Skeletal muscle satellite cell (primary cell): Measurements from ENCODE around the gene EPN1.

ENCODE experiments used
- H3K27me3 ChIP-seq: 2 replicates; pipeline ENCODE4 v1.7.0; 2013; ENCODE audit warnings: low read length; ENCODE audit not compliant: control insufficient read depth, insufficient read depth
- H3K36me3 ChIP-seq: 2 replicates; pipeline ENCODE4 v1.7.0; 2013; ENCODE audit warnings: mild to moderate bottlenecking, control low read depth, low read length; ENCODE audit not compliant: insufficient read depth
- H3K4me1 ChIP-seq: 2 replicates; pipeline ENCODE4 v1.7.0; 2013; ENCODE audit warnings: low read length; ENCODE audit not compliant: control insufficient read depth, insufficient read depth
- H3K4me2 ChIP-seq: 2 replicates; pipeline ENCODE4 v1.7.0; 2013; ENCODE audit warnings: mild to moderate bottlenecking, low read length
- H3K4me3 ChIP-seq: 2 replicates; pipeline ENCODE4 v1.7.0; 2013; ENCODE audit warnings: low read length
- H3K9ac ChIP-seq: 2 replicates; pipeline ENCODE4 v1.7.0; 2013; ENCODE audit warnings: mild to moderate bottlenecking, low read depth, low read length, moderate library complexity
- H3K9me3 ChIP-seq: replicated peaks from 2 replicates; pipeline ENCODE4 v1.7.0; 2013; ENCODE audit warnings: mild to moderate bottlenecking, control low read depth, low read length

EPN1 gene

GRCh38 chr19:55667958-55668357 lies 7.1 kb upstream of the EPN1 start:
- no peaks in the 10 kb centered on the region for H3K9me3 ChIP-seq
- H3K4me1 ChIP-seq: peaks cover 7% of the 10 kb centered on the region
- no peak overlapping the region for H3K4me2 ChIP-seq
- H3K9ac ChIP-seq: no peak overlapping the region
- H3K4me3 ChIP-seq: no peak overlapping the region
- peaks cover 67% of the 10 kb centered on the region for H3K36me3 ChIP-seq
- no peaks in the 10 kb centered on the region for H3K27me3 ChIP-seq

GRCh38 chr19:55668603-55669348 lies 6.2 kb upstream of the EPN1 start:
- H3K9me3 ChIP-seq: no peaks in the 10 kb centered on the region
- H3K27me3 ChIP-seq: no peaks in the 10 kb centered on the region
- no peak overlapping the region for H3K4me3 ChIP-seq
- no peak overlapping the region for H3K4me2 ChIP-seq
- peaks cover 64% of the 10 kb centered on the region for H3K36me3 ChIP-seq
- peaks cover 7% of the 10 kb centered on the region for H3K4me1 ChIP-seq
- no peak overlapping the region for H3K9ac ChIP-seq

GRCh38 chr19:55669418-55670279 lies 5.4 kb upstream of the EPN1 start:
- H3K4me2 ChIP-seq: no peak overlapping the region
- no peaks in the 10 kb centered on the region for H3K9me3 ChIP-seq
- no peak overlapping the region for H3K9ac ChIP-seq
- H3K4me1 ChIP-seq: peaks cover 12% of the 10 kb centered on the region
- H3K4me3 ChIP-seq: no peak overlapping the region
- no peaks in the 10 kb centered on the region for H3K27me3 ChIP-seq
- peaks cover 56% of the 10 kb centered on the region for H3K36me3 ChIP-seq

- H3K36me3 ChIP-seq: peaks cover 56% of the 10 kb centered on the region
Measured at GRCh38 chr19:55670280-55671053, 4.6 kb upstream of the EPN1 start.

GRCh38 chr19:55671054-55671378 lies 4.0 kb upstream of the EPN1 start:
- Histone ChIP-seq H3K36me3 (peaks cover 56% of the 10 kb centered on the region), H3K4me1 (peaks cover 14% of the 10 kb centered on the region), H3K27me3 (no peaks in the 10 kb centered on the region), H3K4me2 (no peak overlapping the region), H3K9ac (no peak overlapping the region), H3K4me3 (no peak overlapping the region), H3K9me3 (no peaks in the 10 kb centered on the region)

More at GRCh38 chr19:55670280-55671053, 4.6 kb upstream of the EPN1 start:
- Histone ChIP-seq H3K27me3 (no peaks in the 10 kb centered on the region), H3K9me3 (no peaks in the 10 kb centered on the region), H3K4me2 (no peak overlapping the region), H3K4me3 (no peak overlapping the region), H3K9ac (no peak overlapping the region), H3K4me1 (peaks cover 14% of the 10 kb centered on the region)

- H3K4me1 ChIP-seq: peaks cover 24% of the 10 kb centered on the region
- no peak overlapping the region for H3K4me3 ChIP-seq
- no peak overlapping the region for H3K4me2 ChIP-seq
- H3K36me3 ChIP-seq: peaks cover 47% of the 10 kb centered on the region
- no peaks in the 10 kb centered on the region for H3K27me3 ChIP-seq
- H3K9ac ChIP-seq: peak overlapping the region; percentile 21
- H3K9me3 ChIP-seq: no peaks in the 10 kb centered on the region
Measured at GRCh38 chr19:55672418-55672817, 2.6 kb upstream of the EPN1 start.

- Histone ChIP-seq H3K4me1 (peaks cover 29% of the 10 kb centered on the region), H3K36me3 (peaks cover 45% of the 10 kb centered on the region), H3K4me2 (no peak overlapping the region), H3K9ac (no peak overlapping the region), H3K27me3 (no peaks in the 10 kb centered on the region), H3K4me3 (no peak overlapping the region), H3K9me3 (no peaks in the 10 kb centered on the region)
Measured at GRCh38 chr19:55673465-55673864, 1.6 kb upstream of the EPN1 start.

GRCh38 chr19:55673889-55674288 lies 1.1 kb upstream of the EPN1 start:
- H3K9ac ChIP-seq: no peak overlapping the region
- H3K4me3 ChIP-seq: no peak overlapping the region
- H3K4me2 ChIP-seq: no peak overlapping the region
- peaks cover 46% of the 10 kb centered on the region for H3K36me3 ChIP-seq
- peaks cover 29% of the 10 kb centered on the region for H3K4me1 ChIP-seq
- H3K9me3 ChIP-seq: no peaks in the 10 kb centered on the region
- no peaks in the 10 kb centered on the region for H3K27me3 ChIP-seq

- peak overlapping the region; percentile 72 for H3K9ac ChIP-seq
- H3K4me1 ChIP-seq: peaks cover 34% of the 10 kb centered on the region
- peak overlapping the region; percentile 76 for H3K4me3 ChIP-seq
- H3K36me3 ChIP-seq: peaks cover 46% of the 10 kb centered on the region
- H3K4me2 ChIP-seq: peak overlapping the region; percentile 88
- H3K9me3 ChIP-seq: no peaks in the 10 kb centered on the region
- H3K27me3 ChIP-seq: no peaks in the 10 kb centered on the region
Measured at GRCh38 chr19:55674459-55674840, 576 bp upstream of the EPN1 start.

- no peaks in the 10 kb centered on the region for H3K27me3 ChIP-seq
- H3K4me1 ChIP-seq: peaks cover 40% of the 10 kb centered on the region
- no peaks in the 10 kb centered on the region for H3K9me3 ChIP-seq
- peak overlapping the region; percentile 88 for H3K4me2 ChIP-seq
- H3K36me3 ChIP-seq: peaks cover 44% of the 10 kb centered on the region
- H3K4me3 ChIP-seq: peak overlapping the region; percentile 76
- H3K9ac ChIP-seq: peak overlapping the region; percentile 87
Measured at GRCh38 chr19:55675661-55676354, 782 bp downstream of the EPN1 start.

GRCh38 chr19:55676383-55676782 lies 1.4 kb downstream of the EPN1 start:
- peaks cover 39% of the 10 kb centered on the region for H3K4me1 ChIP-seq
- H3K27me3 ChIP-seq: no peaks in the 10 kb centered on the region
- peaks cover 46% of the 10 kb centered on the region for H3K36me3 ChIP-seq
- no peaks in the 10 kb centered on the region for H3K9me3 ChIP-seq
- H3K4me3 ChIP-seq: peak overlapping the region; percentile 76
- peak overlapping the region; percentile 87 for H3K9ac ChIP-seq
- peak overlapping the region; percentile 88 for H3K4me2 ChIP-seq
